OCI-M2 (cell line): ENCODE results near the gene C1orf105.
A peak's percentile ranks its signal among the peaks of the same experiment; 100 is the strongest.
"Not testable (repeated sequence)": the region's sequence is repeated elsewhere in the genome, so short reads cannot be mapped to it uniquely, and the experiment has no call there.

Source experiments
- DNase-seq: peaks from one replicate; lab custom pipeline; 2025; ENCODE audit not compliant: unreplicated experiment; lab: John Stamatoyannopoulos, UW

Gene C1orf105

DNA sequence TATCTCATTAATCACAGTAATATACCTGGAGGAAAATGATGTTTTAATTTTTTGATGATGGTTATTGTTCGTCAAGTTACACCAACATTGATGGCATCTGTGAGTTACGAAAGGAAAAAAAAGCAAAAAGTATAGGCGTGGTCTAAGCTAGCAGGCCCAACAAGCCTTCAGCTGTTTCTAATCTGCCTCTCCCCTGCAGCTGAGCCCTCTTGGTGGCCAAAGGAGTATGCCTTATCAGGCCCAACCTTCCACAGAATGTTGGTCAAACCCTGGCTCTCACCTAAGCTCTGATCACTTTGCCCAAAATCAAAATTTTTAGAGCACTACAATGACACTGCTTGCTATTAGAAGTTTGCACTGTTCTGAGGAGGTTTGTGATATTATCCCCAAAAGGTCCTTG lies 4.9 kb downstream of the C1orf105 start:
- DNase-seq, result no peak

DNA sequence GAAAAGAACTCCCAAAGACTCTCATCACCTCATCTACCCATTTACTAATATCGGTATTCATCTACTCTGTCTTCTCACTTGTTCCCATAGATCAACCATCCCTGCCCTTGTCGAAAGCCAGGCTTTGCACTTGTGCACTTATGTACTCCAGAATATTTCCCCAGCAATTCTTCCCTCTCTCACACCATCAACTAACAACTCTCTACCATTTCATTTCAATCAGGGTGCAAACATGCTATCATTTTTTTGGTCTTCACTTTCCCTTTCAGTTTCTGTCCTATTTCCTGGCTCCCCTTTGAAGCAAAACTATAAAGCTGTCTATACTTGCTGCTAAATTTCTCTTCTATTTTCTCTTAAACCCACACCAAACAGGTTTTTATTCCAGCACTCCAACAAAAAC lies 6.7 kb downstream of the C1orf105 start:
- no peak for DNase-seq

DNA sequence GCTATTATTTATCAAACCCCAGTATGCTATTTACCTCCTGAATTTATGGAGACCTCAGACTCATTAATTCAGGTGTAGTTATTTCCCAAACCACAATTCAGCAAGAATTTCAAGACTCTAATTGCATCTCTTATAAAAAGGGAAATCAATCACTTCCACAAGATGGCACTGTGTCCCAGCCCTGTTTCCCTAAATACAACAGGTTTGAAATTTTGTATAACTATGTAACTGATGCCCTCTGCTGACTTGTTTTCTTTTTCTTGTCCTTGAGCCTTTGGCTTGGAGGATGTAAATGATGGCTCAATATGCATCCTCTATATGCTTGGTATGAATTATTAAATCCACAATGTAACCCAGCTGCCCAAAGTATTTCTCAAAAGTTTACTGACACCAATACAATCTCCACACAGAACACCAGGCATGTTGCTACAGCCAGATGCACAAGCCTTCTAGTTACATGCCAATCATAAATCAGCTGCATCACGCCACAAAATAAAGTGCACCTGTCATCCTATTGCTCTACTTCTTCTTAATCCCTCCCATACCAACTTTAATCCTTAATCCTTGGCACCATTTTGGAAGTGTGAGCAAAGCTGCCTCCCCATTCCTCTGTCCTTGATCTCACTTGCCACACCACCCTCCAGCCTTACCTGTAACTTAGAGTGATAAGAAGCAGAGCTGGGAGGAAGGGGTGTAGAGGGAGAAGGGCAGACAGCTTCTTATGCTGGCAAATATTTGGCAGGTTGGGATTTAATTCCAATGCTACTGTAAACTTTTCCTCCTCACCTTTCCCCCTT lies 9.0 kb downstream of the C1orf105 start:
- no peak for DNase-seq

DNA sequence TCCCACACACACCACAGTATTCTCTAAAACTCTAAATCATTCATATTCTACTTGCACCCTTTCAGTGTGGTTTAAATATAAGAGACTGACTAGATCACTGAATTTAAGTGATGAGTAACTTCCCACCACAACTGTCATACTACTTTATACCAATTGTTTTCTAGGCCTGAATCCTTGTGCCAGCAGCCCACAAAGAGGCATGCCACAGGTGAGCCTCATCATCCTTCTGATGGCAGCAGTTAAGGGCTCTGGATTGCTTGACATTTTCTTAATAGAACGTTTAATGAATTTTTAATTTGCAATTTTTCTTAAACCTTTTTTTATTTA lies 9.6 kb downstream of the C1orf105 start:
- DNase-seq, result no peak

DNA sequence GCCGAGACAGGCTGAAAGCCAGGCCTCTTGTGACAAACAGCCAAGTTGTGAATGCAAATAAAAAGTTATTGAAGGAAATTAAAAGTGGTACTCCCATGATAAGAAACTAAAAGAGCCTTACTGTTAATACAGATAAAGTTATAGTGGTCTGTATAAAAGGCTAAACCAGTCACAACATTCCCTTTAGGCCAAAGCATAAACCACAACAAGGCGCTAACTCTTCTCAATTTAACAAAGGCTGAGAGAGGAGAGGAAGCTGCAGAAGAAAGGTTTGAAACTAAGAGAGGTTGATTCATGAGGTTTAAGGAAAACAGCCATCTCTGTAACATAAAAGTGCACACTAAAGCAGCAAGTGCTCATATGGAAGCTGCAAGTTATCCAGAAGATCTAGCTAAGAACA lies 10.7 kb downstream of the C1orf105 start:
- DNase-seq, result no peak

DNA sequence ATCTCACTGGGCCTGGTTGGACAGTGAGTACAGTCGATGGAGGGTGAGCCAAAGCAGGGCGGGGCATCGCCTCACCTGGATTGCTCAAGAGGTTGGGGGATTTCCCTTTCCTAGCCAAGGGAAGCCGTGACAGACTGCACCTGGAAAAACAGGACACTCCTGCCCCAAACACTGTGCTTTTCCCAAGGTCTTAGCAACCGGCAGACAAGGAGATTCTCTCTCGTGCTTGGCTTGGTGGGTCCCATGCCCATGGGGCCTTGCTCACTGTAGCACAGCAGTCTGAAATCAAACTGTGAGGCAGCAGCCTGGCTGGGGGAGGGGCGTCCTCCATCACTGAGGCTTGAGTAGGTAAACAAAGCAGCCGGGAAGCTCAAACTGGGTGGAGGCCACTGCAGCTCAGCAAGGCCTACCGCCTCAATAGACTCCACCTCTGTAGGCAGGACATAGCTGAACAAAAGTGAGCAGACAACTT lies 11.3 kb downstream of the C1orf105 start:
- DNase-seq, result no peak

DNA sequence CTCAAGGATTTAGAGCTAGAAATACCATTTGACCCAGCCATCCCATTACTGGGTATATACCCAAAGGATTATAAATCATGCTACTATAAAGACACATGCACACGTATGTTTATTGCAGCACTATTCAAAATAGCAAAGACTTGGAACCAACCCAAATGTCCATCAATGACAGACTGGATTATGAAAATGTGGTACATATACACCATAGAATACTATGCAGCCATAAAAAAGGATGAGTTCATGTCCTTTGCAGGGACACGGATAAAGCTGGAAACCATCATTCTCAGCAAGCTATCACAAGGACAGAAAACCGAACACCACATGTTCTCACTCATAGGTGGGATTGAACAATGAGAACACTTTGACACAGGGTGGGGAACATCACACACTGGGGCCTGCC lies 16.7 kb downstream of the C1orf105 start:
- DNase-seq, result not testable (repeated sequence)

DNA sequence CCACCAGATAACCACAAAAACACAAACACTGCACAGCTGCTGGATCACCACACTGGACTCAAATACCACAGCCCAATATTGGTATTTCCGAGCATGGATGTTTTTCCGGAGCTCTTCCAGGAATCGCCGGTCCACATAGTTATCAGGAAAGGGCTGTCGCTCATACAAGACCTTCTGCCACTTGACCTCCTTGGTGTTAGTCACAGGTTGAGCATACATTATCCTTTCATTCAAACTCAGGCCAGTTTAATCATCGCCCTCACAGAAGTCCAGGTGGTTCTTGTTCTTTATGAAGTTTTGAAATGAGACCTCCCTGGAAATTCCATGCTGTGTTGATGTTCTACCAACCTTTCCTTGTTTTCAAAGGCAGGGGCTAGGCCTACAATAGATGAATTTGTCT lies 21.9 kb downstream of the C1orf105 start:
- DNase-seq, result no peak

DNA sequence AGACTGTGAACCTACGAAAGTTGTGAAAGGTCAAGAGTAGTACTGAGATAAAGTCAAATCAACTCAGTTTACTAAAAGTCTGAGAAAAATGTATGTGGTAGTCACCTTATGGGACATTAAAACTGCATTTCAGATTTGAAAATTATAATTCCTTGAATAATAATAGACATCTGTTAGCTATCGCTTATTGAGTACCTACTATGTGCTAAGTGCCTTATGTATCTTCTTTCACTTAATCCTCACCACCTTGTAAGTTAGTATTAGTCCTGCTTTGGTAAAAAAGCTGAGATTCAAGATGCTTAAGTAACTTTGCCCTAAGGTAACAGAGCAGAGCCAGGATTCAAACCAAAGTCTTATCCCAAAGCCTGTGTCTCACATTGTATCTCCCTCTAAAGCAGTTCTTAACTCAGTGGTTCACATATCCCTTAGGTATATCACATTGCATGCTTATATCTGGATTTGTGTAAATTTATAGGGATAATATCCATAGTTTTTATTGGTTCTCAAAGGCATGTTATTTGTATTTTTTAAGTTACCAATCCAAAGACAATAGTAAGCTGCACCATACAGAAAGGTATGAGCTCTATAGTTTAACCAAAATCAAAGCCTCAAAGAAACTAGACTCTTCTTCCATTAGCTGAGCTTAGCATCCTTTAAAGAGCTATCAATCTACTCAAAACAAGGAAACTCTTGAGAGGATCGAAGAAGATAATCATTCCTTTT lies 22.5 kb downstream of the C1orf105 start:
- no peak for DNase-seq

DNA sequence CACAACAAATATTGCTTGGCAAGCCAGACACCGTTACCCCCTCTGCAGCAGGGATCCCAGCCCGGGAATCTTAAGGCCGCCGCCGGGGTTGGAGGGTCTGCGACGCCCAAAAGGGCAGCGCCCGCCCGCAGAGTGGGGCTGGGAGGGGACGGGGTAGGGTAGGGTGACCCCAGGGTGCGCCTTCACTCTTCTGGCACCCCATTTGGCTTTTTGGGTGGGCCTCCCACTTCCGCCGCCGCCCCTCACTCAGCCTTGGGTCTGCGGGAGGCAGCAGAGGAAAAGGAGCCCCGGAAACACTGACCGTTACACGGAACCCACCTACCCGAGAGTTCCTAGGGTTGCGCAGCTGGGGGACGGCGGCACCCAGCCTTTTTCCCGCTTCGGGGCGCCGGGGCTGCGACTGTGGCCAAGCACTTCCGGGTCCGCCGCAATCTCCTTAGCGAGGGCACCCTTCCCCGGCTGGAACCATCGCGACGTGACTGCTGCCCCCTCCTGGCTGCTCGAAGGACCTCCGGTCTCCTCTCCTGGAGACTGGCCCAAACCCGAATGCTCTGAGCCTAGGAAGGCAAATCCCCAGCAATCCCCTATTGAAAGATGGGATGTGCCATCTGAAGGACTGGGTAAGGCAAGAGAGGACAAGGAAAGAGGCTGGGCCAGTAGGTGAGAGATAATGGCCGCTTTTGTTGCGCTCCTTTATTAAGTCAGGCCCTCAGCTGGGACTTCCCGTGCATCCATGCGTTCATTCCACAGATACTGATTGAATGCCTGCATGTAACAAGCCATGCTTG lies 23.4 kb downstream of the C1orf105 start, which contains the start of gene PIGC:
TSS of gene PIGC (minus strand) at position 404 of the 788 bp plus-strand sequence. CDS start 1,447 bp downstream, outside the sequence.
- peak; percentile 12 for DNase-seq

DNA sequence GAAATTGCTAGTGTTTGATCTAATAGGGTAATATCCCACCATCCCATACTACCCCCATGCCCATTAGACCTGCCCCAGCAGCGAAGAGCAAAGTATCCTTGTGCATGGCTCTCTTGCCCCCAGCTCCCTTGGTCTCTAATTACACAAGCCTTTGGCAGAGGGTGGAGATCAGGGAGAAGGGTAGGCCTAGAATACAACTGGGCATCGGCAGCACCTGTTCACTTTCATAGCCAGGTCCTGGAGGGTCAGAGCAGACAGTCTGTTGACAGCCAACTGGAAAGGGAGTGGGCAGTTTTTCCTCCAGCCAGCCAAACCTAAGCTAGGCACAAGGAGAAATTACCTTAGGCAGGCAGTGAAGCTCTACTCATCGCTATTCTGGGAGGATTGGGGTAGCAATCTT lies 26.1 kb downstream of the C1orf105 start:
- no peak for DNase-seq

DNA sequence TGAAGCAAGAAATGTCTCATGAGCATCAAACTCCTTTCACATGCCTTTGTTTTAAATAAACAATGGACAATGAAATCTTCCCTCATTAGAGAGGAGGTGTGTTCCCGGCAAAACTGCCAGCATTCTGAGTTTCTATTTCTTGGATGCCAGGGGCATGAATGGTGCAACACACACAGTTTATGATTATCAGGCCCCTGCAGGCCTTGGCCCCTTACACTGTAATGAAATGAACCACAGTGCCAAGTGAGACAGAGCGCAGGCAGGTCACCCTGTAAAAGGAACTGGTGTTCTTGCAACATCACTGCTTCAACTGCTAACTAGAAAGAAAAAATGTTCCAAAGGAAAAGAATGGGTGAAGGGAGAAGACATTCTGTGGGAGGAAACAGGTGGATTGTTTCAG lies 27.2 kb downstream of the C1orf105 start:
- DNase-seq, result no peak

DNA sequence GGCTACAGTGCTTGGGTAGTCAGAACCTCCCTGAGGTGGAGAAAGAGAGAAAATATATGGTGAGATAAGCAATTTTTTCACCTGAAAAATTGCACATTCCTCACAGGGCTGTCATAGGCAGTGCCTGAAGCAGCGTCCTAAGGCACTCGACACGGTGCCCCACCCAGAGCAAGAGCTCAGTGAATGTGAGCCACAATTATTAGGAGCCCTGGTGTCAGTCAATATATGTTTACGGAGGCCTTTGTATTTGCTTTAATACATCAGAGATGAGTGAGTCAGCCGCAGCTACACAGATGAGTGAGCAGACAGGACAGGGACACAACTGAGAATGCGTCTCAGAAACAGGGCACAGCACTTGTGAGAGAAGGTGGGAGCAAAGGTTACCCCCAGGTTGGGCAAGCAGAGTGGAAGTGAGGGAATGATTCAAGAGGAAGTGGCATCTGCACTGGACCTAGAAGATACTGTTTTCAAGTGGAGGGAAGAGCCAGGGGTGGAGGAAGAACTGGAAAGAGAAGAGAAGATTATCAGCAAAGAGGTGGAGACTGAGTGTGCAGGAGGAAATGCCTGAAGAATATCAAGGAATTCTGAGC lies 28.6 kb downstream of the C1orf105 start:
- DNase-seq, result no peak

DNA sequence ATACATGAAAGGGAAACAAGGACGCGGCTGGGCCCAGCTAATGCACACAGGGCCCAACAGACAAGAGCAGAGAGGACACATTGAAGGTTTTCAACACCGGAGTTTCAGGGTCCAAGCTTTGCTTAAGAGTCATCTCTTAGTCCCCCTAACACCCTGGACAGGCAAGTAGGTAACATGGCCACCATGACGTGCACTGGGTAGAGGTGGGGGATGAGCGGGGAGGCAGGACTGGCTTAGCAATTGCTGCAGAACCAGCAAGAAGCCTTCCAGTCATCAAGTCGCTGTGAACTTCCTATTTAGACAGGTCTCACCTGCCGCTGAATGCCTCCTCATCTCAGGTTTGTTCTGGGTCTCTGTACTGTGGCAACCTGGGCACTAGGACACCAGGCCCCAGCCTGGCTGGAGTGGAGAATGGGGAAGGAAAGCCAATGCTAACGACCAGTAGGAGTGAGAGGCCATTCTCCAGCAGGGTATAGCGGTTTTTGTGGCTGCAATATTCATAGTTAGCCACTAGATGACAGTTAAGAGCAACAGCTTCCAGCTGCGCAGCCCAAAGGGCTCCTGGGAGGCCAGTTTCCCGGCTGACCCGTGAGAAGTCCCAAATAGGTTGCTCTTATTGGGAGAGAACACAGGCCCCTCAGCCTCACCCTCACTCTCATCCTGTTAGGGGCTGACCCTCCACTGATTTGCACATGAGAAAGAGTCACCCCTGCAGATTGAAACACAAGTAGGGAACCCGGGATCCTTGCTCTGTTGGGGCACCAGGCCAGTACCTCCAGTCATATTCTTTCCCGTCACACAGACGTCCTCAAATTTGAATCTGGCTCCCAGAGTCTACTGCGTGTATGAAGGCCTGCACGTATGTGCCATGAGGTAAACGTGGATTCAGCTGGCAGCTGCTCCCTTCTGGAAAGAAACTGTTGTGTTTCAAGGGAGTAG lies 29.4 kb downstream of the C1orf105 start:
- DNase-seq, result peak; percentile 31

DNA sequence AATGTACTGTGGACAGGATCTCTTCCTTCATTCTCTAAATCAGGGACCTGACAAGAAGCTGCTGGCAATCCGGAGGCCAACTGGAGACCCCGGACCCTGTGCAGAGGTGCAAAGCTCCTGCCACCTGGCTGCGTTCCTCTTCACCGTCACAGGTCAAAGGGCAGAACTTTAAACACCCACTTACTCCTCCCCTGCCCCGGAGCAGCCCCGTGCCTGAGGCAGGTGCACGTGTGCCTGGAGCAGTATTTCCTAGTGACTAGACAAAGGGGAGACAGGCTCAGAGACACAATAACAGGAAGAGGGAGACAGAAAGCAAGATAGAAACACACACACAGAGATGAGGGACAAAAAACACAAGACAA lies 30.0 kb downstream of the C1orf105 start:
- no peak for DNase-seq

DNA sequence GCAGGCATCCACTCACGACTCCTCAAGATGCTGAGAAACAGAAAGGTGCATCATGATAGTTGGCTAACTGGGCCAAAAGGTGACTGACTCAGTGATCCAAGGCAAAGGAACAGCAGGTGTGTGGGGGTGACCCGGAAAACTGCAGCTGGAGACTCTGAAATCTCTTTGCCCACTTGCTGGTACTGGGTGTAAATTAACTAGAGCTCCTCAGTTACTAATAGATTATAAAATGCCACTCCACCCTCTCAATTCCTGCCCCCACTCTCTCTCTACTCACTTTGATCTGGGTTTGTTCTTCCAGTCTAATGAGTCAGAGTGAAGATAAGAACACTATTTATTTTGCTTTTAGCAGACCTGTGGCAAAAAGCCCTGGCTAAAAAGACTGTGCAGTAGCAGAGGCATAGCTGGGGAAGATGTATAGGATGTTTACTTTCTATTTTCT lies 30.5 kb downstream of the C1orf105 start:
- no peak for DNase-seq

DNA sequence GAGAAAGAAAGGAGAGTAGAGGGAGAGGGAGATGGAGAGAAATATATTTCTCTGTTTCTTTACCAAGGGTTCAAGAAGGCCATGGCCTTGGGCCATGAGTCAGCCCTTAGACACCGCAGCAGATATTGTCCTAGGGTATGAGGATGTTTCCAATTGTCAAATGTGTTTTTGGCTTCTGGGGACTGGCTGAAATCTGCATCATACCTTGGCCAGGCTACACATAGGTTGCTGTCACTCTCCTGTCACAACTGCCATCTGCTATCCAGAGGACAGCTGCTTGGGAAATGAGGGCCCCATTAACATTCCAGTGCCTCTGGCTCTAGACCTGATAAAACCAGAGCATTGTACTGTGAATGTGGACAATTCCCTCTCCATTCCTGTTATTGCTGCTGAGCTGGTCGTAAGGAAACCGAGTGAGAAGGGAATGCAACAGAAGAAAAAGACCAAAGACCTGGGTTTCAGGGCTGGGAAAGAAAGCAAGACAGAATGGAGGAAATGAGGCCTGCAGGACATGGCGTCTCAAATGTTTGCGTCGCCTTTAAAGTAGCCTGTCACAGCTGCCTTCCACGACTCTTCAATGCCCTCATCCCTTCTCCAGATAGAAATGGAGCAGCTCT lies 32.2 kb downstream of the C1orf105 start:
- no peak for DNase-seq

DNA sequence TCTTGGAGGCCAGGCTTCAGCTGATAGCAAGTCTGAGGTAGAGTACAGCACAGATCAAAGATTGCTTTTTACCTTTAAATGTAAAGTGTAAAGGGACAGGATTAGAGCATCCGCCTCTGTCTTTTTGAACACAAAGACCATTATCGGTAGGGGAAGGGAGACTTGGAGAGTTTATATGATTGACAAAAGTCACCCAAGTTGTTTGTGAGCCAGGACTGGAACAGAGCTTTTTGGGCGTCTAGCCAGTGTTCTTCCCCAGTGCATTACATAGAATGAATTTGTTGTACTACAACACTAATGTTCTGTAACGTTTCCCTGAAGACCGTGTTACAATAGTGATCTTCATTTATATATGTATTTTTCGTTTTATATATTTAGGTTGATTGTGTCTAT lies 32.7 kb downstream of the C1orf105 start:
- DNase-seq, result no peak

DNA sequence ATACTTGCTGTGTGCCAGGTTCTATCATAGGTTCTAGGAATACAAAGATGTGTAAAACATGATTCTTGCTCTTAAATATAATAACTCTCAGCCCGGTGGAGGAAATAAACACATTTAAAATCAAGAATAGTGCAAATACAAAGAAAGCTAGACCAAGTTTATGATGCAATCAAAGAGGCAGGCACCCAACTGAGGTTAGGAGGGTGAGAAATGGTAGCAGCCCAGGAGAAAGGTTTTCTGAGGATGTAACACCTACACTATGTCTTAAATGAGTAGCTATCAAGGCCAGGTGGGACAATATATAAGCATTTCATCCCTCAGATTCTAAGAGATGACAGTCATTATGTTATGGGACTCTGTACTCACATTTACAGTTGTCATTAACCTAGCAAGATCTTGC lies 33.1 kb downstream of the C1orf105 start:
- DNase-seq, result no peak

DNA sequence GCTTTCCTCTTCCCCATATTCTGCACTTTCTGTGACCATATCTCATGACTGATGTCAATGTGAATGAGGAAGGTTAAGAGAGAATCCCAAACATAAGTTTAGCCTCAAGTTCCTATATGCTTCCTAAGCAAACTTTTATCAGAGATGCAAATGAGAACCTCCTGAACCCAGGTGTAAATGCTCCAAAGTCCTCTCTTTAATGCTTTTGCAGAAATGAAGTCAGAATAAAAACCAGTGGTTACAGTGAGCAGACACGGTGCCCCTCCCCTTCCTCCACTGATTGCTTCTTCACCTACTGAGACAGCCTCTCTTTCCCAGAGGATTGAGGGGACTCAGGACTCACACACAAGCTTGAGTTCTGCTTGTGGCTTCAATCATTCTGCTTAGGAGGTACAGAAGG lies 35.0 kb downstream of the C1orf105 start:
- no peak for DNase-seq
